OCI-LY3 (cell line): ENCODE data around the gene TRAF4.

Experiments used
- H2AFZ ChIP-seq: fragments of 200-600, 300-600 bp; shearing (Covaris generic); 2 replicates; pipeline ENCODE4 v1.6.0; 2014; ENCODE audit warnings: antibody characterized with exemption, low read depth, low read length
- H3K27ac ChIP-seq: fragments of 200-600, 300-600 bp; sonication (generic); 2 replicates; pipeline ENCODE4 v1.5.1; 2014; ENCODE audit warnings: mild to moderate bottlenecking, low read length, moderate library complexity, mixed read lengths
- H3K27me3 ChIP-seq: fragments of 200-600, 300-600 bp; sonication (generic); 2 replicates; pipeline ENCODE4 v1.6.1; 2014; ENCODE audit warnings: low read depth, low read length, mixed read lengths
- H3K36me3 ChIP-seq: fragments of 200-600, 300-600 bp; sonication (generic); replicated peaks from 2 replicates; pipeline ENCODE3; 2014; ENCODE audit warnings: low read depth, low read length, mixed read lengths
- H3K4me1 ChIP-seq: fragments of 300-600, 200-600 bp; sonication (generic); 2 replicates; pipeline ENCODE4 v1.6.1; 2014; ENCODE audit warnings: low read length, mixed read lengths
- H3K4me2 ChIP-seq: fragments of 200-600, 300-600 bp; sonication (generic); 2 replicates; pipeline ENCODE4 v1.6.1; 2014; ENCODE audit warnings: low read length, mixed read lengths
- H3K4me3 ChIP-seq: fragments of 300-600, 200-600 bp; sonication (generic); 2 replicates; pipeline ENCODE4 v1.5.1; 2014; ENCODE audit warnings: antibody characterized with exemption, mild to moderate bottlenecking, low read length, moderate library complexity
- H3K79me2 ChIP-seq: fragments of 300-600, 200-600 bp; shearing (Covaris generic); 2 replicates; pipeline ENCODE4 v1.6.1; 2014; ENCODE audit warnings: mild to moderate bottlenecking, low read length, mixed read lengths
- H3K9ac ChIP-seq: fragments of 300-600, 200-600 bp; shearing (Covaris generic); 2 replicates; pipeline ENCODE4 v1.6.0; 2014; ENCODE audit warnings: mild to moderate bottlenecking, low read length, moderate library complexity
- H3K9me3 ChIP-seq: fragments of 200-600, 300-600 bp; shearing (Covaris generic); 2 replicates; pipeline ENCODE4 v1.6.1; 2014; ENCODE audit warnings: low read length, mixed read lengths; ENCODE audit not compliant: insufficient read depth
- H4K20me1 ChIP-seq: fragments of 200-600, 300-600 bp; sonication (generic); 2 replicates; pipeline ENCODE4 v1.6.1; 2016; ENCODE audit warnings: low read length, mixed read lengths; ENCODE audit not compliant: insufficient read depth
- CTCF ChIP-seq: fragments of 200-600, 300-600 bp; sonication (generic); IDR thresholded peaks from 2 replicates; pipeline ENCODE4 v1.5.1; 2014; ENCODE audit warnings: antibody characterized with exemption, low read length, low read depth
- EZH2phosphoT487 ChIP-seq: fragments of 200-600 bp; shearing (Covaris generic); IDR thresholded peaks from 2 replicates; pipeline ENCODE4 v1.6.1; 2018; ENCODE audit warnings: antibody characterized with exemption, mixed run types, low read depth

The TRAF4 gene

DNA sequence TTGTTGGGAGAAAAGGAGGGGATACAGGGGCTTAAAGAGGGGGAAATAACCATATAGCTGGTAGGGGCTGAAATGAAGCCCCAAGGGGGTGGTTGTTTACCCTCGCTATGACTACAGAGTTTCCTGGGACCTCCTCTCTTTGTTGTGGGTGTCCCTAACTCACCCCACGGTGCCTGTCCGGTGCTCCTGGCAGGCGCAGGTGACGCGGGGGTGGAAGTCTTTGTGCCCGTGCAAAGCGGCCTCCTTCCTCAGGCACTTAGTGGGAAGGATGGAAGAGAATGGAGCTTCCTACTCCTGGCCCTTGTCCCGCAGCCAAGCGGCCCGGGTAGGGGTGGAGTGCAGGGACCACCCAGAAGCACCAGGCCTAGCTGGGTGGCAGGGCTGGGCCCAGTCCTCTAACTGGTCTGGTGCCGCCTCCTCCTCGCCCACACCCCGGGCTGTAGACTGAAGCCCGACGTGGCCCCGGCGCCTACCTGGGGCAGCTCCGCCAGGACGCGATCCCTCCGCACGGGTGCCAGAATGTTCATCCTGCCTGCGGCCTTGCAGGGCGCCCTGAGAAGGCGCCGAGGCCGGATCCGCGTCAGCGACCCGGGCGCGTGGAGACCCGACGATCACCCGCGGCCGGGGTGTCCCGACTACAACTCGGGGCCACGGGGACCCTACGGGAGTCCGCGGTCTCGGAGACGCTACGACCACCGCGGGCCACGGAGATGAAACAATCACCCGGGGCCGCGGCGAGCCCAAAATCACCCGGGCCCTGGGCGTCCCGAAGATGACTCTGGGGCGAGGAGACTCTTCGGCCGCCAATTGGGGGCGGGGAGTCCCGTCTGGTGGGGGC lies 26.9 kb upstream of the TRAF4 start:
- Histone ChIP-seq H3K4me2 (no peak overlapping the region), H4K20me1 (peaks cover 5% of the 10 kb centered on the region), H2AFZ (no peak overlapping the region), H3K27me3 (no peaks in the 10 kb centered on the region; the same call in 1 of the 2 replicates), H3K36me3 (peaks cover 19% of the 10 kb centered on the region), H3K4me1 (peaks cover 13% of the 10 kb centered on the region; the same call in 1 of the 2 replicates), H3K27ac (no peak overlapping the region), H3K79me2 (peaks cover 28% of the 10 kb centered on the region), H3K9me3 (no peaks in the 10 kb centered on the region), H3K4me3 (no peak overlapping the region), H3K9ac (no peak overlapping the region)
- TF ChIP-seq CTCF (no peak), EZH2phosphoT487 (no peak)

DNA sequence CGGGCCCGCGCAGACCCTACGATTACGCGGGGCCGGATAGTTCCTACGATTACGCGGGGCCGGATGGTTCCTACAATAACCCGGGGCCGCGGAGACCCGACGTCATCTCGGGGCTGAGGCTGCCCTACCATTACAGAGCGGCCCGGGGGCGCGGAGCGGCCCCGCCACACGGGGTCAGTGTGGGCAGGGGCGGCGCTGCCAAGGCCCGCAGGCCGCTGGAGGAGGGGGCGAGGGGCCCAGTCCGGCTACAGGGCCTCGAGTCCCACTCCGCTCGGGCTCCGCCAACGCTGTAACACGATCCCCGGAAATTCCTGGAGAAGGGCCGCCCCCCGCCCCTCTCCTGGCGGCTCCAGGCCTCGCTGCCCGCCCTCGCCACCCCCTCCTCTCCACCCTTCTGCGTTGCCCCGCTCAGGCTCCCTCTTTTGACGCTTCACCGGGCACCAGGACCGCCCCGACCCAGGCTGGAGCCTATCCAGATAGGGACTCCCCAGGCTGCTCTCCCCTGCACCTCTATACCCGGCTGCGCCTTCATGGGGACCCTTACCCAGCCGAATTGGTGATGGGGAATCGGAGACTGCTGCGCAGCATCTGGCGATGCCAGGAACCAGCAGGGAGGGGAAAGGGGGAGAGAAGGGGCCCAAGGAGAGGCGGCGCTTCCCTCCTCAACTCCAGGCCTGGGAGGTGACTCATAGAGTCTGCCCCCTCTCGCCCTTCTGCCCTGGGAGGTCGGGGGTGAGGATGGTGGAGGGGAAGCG lies 26.1 kb upstream of the TRAF4 start, which contains the start of gene RAB34:
RAB34 (minus strand) TSS at position 291 of the 755 bp plus-strand sequence. CDS start 602 bp downstream, outside the sequence.
- Histone ChIP-seq H3K4me3 (0 out of 2 replicates have a peak within 1 kb of the TSS, but pooled peaks have one; percentile 93), H3K9me3 (no peaks in the 10 kb centered on the region), H3K79me2 (peaks cover 36% of the 10 kb centered on the region), H3K9ac (no peak within 1 kb of the TSS), H3K36me3 (peaks cover 25% of the 10 kb centered on the region), H2AFZ (no peak within 1 kb of the TSS), H3K27ac (no peak within 1 kb of the TSS), H4K20me1 (peaks cover 13% of the 10 kb centered on the region), H3K27me3 (no peaks in the 10 kb centered on the region; the same call in 1 of the 2 replicates), H3K4me2 (peak within 1 kb of the TSS; percentile 11), H3K4me1 (peaks cover 15% of the 10 kb centered on the region)
- TF ChIP-seq EZH2phosphoT487 = no peak
- TF ChIP-seq CTCF = no peak

- H3K27me3 ChIP-seq = no peaks in the 10 kb centered on the region; the same call in 1 of the 2 replicates
- H3K4me2 ChIP-seq = peak overlapping the region; percentile 11
- 0 out of 2 replicates have a peak overlapping the region, but pooled peaks have one; percentile 93 for H3K4me3 ChIP-seq
- peaks cover 44% of the 10 kb centered on the region for H3K79me2 ChIP-seq
- peaks cover 22% of the 10 kb centered on the region for H3K4me1 ChIP-seq
- H2AFZ ChIP-seq = no peak overlapping the region
- no peaks in the 10 kb centered on the region for H3K9me3 ChIP-seq
- H3K9ac ChIP-seq = no peak overlapping the region
- TF ChIP-seq EZH2phosphoT487 = no peak
- TF ChIP-seq CTCF = no peak
- peaks cover 33% of the 10 kb centered on the region for H3K36me3 ChIP-seq
- H4K20me1 ChIP-seq = peaks cover 20% of the 10 kb centered on the region
- H3K27ac ChIP-seq = no peak overlapping the region
Observed at GRCh38 chr17:28718333-28719020, 25.3 kb upstream of the TRAF4 start.
